Ramos (cell line): Measurements from ENCODE around the gene PRKCZ.

Experiments used
- in situ Hi-C: fragments of 300-500 bp; cut with MboI; formaldehyde crosslinking; loops from one replicate; pipeline ENCODE4 v1.14.3; 2022; ENCODE audit warnings: low sequenced_read_pairs; ENCODE audit not compliant: unreplicated experiment

The PRKCZ gene

GRCh38 chr1:2044510-2045319 is 5.5 kb upstream of the PRKCZ start:
- in situ Hi-C loops: loop anchor here (10.0 kb wide), 1 partner anchor 330 kb away; no protein-coding TSS in a partner anchor

GRCh38 chr1:2045468-2046173 is 4.6 kb upstream of the PRKCZ start:
- in situ Hi-C loops: loop anchor here (10.0 kb wide), 1 partner anchor 331 kb away; no protein-coding TSS in a partner anchor

GRCh38 chr1:2046174-2046917 is 3.9 kb upstream of the PRKCZ start:
- in situ Hi-C loops: loop anchor here (10.0 kb wide), 1 partner anchor 332 kb away; no protein-coding TSS in a partner anchor

GRCh38 chr1:2046953-2047748 is 3.1 kb upstream of the PRKCZ start:
- in situ Hi-C loops: loop anchor here (10.0 kb wide), 1 partner anchor 332 kb away; no protein-coding TSS in a partner anchor

GRCh38 chr1:2047749-2048729 is 2.2 kb upstream of the PRKCZ start:
- in situ Hi-C loops: loop anchor here (10.0 kb wide), 1 partner anchor 333 kb away; no protein-coding TSS in a partner anchor

- in situ Hi-C loops: loop anchor here (10.0 kb wide), 1 partner anchor 334 kb away; no protein-coding TSS in a partner anchor
These were observed 940 bp upstream of the PRKCZ start for GRCh38 chr1:2049225-2049717.

GRCh38 chr1:2050461-2050792 is 216 bp downstream of the PRKCZ start:
- in situ Hi-C loops: no loop called here

- in situ Hi-C loops: no loop called here
These were observed 827 bp downstream of the PRKCZ start for GRCh38 chr1:2050793-2051682.

GRCh38 chr1:2052054-2052679 is 2.0 kb downstream of the PRKCZ start:
- in situ Hi-C loops: no loop called here

- in situ Hi-C loops: no loop called here
These were observed 2.5 kb downstream of the PRKCZ start for GRCh38 chr1:2052756-2053155.

- in situ Hi-C loops: no loop called here
These were observed 3.0 kb downstream of the PRKCZ start for GRCh38 chr1:2053217-2053616.

- in situ Hi-C loops: no loop called here
These were observed 3.7 kb downstream of the PRKCZ start for GRCh38 chr1:2053784-2054376.

GRCh38 chr1:2054560-2054959 is 4.3 kb downstream of the PRKCZ start:
- in situ Hi-C loops: no loop called here

- in situ Hi-C loops: no loop called here
These were observed 5.8 kb downstream of the PRKCZ start for GRCh38 chr1:2055911-2056575.

- in situ Hi-C loops: no loop called here
These were observed 6.9 kb downstream of the PRKCZ start for GRCh38 chr1:2056955-2057590.
